Neuronal stem cell (in vitro differentiated cells): ENCODE data around the gene AKAP5.

Experiments used
- DNase-seq: peaks from one replicate; pipeline ENCODE4 v3.0.0-alpha.2; 2013; ENCODE audit warnings: low spot score
- H2AFZ ChIP-seq: one replicate; pipeline ENCODE4 v1.6.1; 2013; ENCODE audit warnings: mild to moderate bottlenecking, low read length, inconsistent platforms
- H2AK5ac ChIP-seq: 2 replicates; pipeline ENCODE4 v1.6.1; 2013; ENCODE audit warnings: low read depth, mild to moderate bottlenecking, inconsistent platforms, low read length, moderate library complexity, mixed read lengths
- H2BK120ac ChIP-seq: 2 replicates; pipeline ENCODE4 v1.6.1; 2013; ENCODE audit warnings: low read depth, mild to moderate bottlenecking, inconsistent platforms, low read length, moderate library complexity, mixed read lengths
- H2BK12ac ChIP-seq: one replicate; pipeline ENCODE4 v1.6.1; 2013; ENCODE audit warnings: low read length, inconsistent platforms
- H2BK15ac ChIP-seq: 2 replicates; pipeline ENCODE4 v1.6.1; 2013; ENCODE audit warnings: mild to moderate bottlenecking, low read length, inconsistent platforms, mixed read lengths
- H2BK5ac ChIP-seq: one replicate; pipeline ENCODE4 v1.6.1; 2013; ENCODE audit warnings: inconsistent platforms, mild to moderate bottlenecking, low read length, moderate library complexity
- H3K14ac ChIP-seq: one replicate; pipeline ENCODE4 v1.6.1; 2013; ENCODE audit warnings: low read length, inconsistent platforms
- H3K18ac ChIP-seq: 2 replicates; pipeline ENCODE4 v1.6.1; 2013; ENCODE audit warnings: low read length, inconsistent platforms
- H3K23ac ChIP-seq: 2 replicates; pipeline ENCODE4 v1.6.1; 2013; ENCODE audit warnings: low read depth, mild to moderate bottlenecking, mixed read lengths, low read length, inconsistent platforms; ENCODE audit not compliant: poor library complexity
- H3K27ac ChIP-seq: replicated peaks from 3 replicates; pipeline ENCODE4 v1.5.1; 2013; ENCODE audit warnings: low read length, inconsistent platforms
- H3K27me3 ChIP-seq, 3 experiments: 2 replicates each; pipeline ENCODE4 v1.6.1; 2013; ENCODE audit warnings: low read length in 3 of 3, mild to moderate bottlenecking in 2 of 3, inconsistent platforms in 1 of 3, low read depth in 1 of 3, mixed read lengths in 1 of 3, moderate library complexity in 1 of 3; ENCODE audit not compliant: control insufficient read depth in 3 of 3, insufficient read depth in 3 of 3
- H3K36me3 ChIP-seq, 2 donors: replicated peaks in 1 of 2; 2 replicates each; pipeline ENCODE4 v1.6.1; 2013; ENCODE audit warnings: low read length in 2 of 2; ENCODE audit not compliant: control insufficient read depth in 2 of 2, insufficient read depth in 2 of 2
- H3K4ac ChIP-seq: 2 replicates; pipeline ENCODE4 v1.6.1; 2013; ENCODE audit warnings: inconsistent platforms, mild to moderate bottlenecking, low read length, moderate library complexity
- H3K4me1 ChIP-seq, 2 donors: 1 replicate in 1 of 2; 2 replicates in 1 of 2; pipeline ENCODE4 v1.6.1; 2013; ENCODE audit warnings: low read length in 2 of 2, low read depth in 1 of 2; ENCODE audit not compliant: control insufficient read depth in 2 of 2, insufficient read depth in 1 of 2
- H3K4me2 ChIP-seq: one replicate; pipeline ENCODE4 v1.6.1; 2013; ENCODE audit warnings: mild to moderate bottlenecking, low read length, inconsistent platforms; ENCODE audit not compliant: insufficient read depth, poor library complexity, severe bottlenecking
- H3K4me3 ChIP-seq, 2 donors: 2 replicates each; pipeline ENCODE4 v1.5.1; 2013; ENCODE audit warnings: low read length in 2 of 2, mild to moderate bottlenecking in 2 of 2, inconsistent platforms in 1 of 2, moderate library complexity in 1 of 2
- H3K79me1 ChIP-seq: one replicate; pipeline ENCODE4 v1.6.1; 2013; ENCODE audit warnings: low read depth, mild to moderate bottlenecking, inconsistent platforms, low read length, moderate library complexity
- H3K9ac ChIP-seq: one replicate; pipeline ENCODE4 v1.6.1; 2013; ENCODE audit warnings: mild to moderate bottlenecking, low read depth, low read length, inconsistent platforms; ENCODE audit not compliant: poor library complexity
- H3K9me3 ChIP-seq, 2 donors: replicated peaks in 1 of 2; 2 replicates each; pipeline versions ENCODE3 to v1.6.1; 2013; ENCODE audit warnings: low read length in 2 of 2, mild to moderate bottlenecking in 2 of 2, inconsistent platforms in 1 of 2, low read depth in 1 of 2, mixed read lengths in 1 of 2, moderate library complexity in 1 of 2; ENCODE audit not compliant: control insufficient read depth in 2 of 2, insufficient read depth in 1 of 2
- H4K8ac ChIP-seq: one replicate; pipeline ENCODE4 v1.6.1; 2013; ENCODE audit warnings: low read depth, mild to moderate bottlenecking, inconsistent platforms, low read length, moderate library complexity
- H4K91ac ChIP-seq: one replicate; pipeline ENCODE4 v1.6.1; 2013; ENCODE audit warnings: low read length, low read depth, mild to moderate bottlenecking, inconsistent platforms; ENCODE audit not compliant: poor library complexity
- WGBS, 2 donors: extraction: QIAGEN DNeasy Blood & Tissue Kit; methylation state at CpG; one replicate each; pipeline ENCODE4 v1.1.7; 2013; ENCODE audit warnings: missing lambda C conversion rate in 2 of 2, mixed read lengths in 1 of 2; ENCODE audit not compliant: insufficient read length in 2 of 2, insufficient replicate concordance in 1 of 2; ENCODE audit errors: extremely low coverage in 2 of 2; 5-methylcytosine and 5-hydroxymethylcytosine counted together

The AKAP5 gene

DNA sequence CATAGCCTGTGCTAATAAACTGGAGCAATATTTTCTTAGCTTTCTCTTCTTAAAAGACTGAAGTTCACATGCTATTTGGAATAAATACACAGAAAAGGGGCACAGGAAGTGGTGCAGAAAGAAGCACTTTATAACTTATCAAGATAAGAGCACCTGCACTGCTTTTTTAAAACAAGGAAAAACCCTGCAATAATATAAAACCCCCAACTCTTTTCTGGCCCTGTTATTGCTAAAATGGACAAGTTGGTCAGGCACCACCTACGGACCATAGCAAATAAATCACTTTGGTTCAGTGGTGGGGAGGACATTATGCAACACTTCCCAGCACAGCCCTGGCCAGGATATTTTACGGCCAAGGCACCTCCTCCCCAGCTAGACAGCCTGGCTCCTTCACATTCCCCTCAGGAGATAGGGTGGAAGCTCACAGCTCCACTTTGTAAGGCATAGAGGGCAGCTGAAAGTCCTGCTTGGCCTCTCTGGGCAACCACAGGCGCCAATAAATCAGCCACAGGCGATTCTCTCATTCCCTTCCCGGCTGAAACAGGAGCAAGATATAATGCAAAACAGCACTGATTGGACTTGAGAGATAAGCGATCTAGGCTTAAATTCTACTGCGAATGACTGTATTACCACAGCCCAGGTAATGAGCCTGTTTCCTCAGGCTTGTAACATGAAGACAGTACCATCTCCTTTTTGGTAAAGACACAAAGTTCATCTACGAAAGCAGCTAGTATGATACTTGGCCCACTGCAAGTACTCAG, 36.3 kb downstream of the AKAP5 start:
- H2BK15ac ChIP-seq, result no peak overlapping the region
- H4K91ac ChIP-seq, result no peak overlapping the region
- no peak overlapping the region for H3K4ac ChIP-seq
- no peak overlapping the region for H2BK12ac ChIP-seq
- H2AK5ac ChIP-seq, result no peak overlapping the region
- H2BK5ac ChIP-seq, result no peak overlapping the region
- no peak overlapping the region for H3K9ac ChIP-seq
- no peak overlapping the region for H4K8ac ChIP-seq
- no peak overlapping the region for H3K27ac ChIP-seq
- H2BK120ac ChIP-seq, result no peak overlapping the region
- no peaks in the 10 kb centered on the region for H3K79me1 ChIP-seq
- no peak overlapping the region for H3K23ac ChIP-seq
- DNase-seq, result no peak
- no CpG with 5 or more reads among the region's 8 CpGs for WGBS, 2 donors
- no peak overlapping the region for H3K4me2 ChIP-seq
- H3K18ac ChIP-seq, result no peak overlapping the region
- H3K9me3 ChIP-seq, result no peaks in the 10 kb centered on the region
- peaks cover 8 to 17% of the 10 kb centered on the region in 2 donors for H3K4me1 ChIP-seq
- H2AFZ ChIP-seq, result no peak overlapping the region
- no peak overlapping the region for H3K14ac ChIP-seq
- peak overlapping the region in 1 of 2 donors; percentile 98 for H3K4me3 ChIP-seq
- no peaks in the 10 kb centered on the region for H3K27me3 ChIP-seq
- H3K36me3 ChIP-seq, result peaks cover 0 to 20% of the 10 kb centered on the region in 2 donors

DNA sequence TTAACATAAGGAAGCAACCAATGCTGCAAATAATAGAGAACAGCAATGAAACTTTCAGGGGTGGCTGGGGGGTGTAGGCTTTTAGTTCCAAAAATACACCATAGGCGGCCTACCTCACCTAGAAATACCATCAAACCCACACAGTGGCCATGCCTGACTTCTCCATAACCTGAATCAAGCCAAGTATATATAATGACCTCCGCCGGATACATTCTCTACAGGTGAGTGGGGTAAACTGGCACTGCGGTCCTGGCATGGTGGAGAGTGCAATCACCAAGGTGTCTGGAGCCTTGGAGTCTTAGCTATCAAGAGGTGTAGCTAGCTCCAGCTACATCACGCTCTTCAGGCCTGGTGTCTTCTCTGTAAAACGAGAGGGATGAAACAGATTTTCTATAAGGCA, 37.2 kb downstream of the AKAP5 start:
- peak overlapping the region; percentile 90 for H3K4me2 ChIP-seq
- no peak overlapping the region for H2BK120ac ChIP-seq
- peaks cover 9 to 23% of the 10 kb centered on the region in 2 donors for H3K4me1 ChIP-seq
- peak overlapping the region in 1 of 2 donors; percentile 98 for H3K4me3 ChIP-seq
- no peak for DNase-seq
- no peak overlapping the region for H2BK12ac ChIP-seq
- peak overlapping the region; percentile 98 for H2AFZ ChIP-seq
- H3K9me3 ChIP-seq, result no peaks in the 10 kb centered on the region
- no peak overlapping the region for H3K14ac ChIP-seq
- H4K91ac ChIP-seq, result no peak overlapping the region
- no peaks in the 10 kb centered on the region for H3K27me3 ChIP-seq
- no peak overlapping the region for H2BK5ac ChIP-seq
- H3K27ac ChIP-seq, result no peak overlapping the region
- WGBS, 2 donors, result no CpG with 5 or more reads among the region's 6 CpGs
- no peak overlapping the region for H3K4ac ChIP-seq
- no peak overlapping the region for H2AK5ac ChIP-seq
- no peak overlapping the region for H3K9ac ChIP-seq
- H3K18ac ChIP-seq, result no peak overlapping the region
- H3K36me3 ChIP-seq, result peaks cover 0 to 16% of the 10 kb centered on the region in 2 donors
- no peak overlapping the region for H2BK15ac ChIP-seq
- no peak overlapping the region for H3K23ac ChIP-seq
- H4K8ac ChIP-seq, result no peak overlapping the region
- no peaks in the 10 kb centered on the region for H3K79me1 ChIP-seq

DNA sequence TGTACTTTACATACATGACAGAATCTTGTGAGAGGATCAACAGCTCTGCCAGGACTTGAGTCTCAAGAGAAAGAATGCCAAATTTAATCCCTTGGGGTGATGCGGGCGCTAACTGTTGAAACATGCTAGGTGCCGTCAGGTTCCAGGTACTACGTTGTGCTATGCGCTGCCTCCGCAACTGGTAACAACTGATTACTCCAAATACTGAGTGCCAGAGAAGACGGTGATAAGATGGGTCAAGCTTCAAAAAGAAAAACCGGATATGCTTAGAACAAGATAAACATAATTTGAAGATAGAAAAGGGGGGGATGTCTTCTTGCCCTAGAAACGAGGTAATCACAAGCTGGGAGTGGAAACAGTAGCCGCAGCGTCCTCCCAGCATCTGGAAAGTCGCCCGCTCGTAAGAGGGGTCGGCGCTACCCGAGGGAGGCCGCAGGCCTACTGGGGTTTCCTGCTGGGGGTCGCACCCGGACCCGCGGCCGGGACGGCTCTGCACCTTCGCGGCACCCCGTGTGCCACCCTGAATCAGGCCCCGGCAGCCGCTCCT, 37.7 kb downstream of the AKAP5 start:
- H4K8ac ChIP-seq, result no peak overlapping the region
- H2AFZ ChIP-seq, result peak overlapping the region; percentile 98
- H3K36me3 ChIP-seq, result peaks cover 0 to 13% of the 10 kb centered on the region in 2 donors
- peak overlapping the region; percentile 93 for H3K9ac ChIP-seq
- H3K4me1 ChIP-seq, result peaks cover 9 to 23% of the 10 kb centered on the region in 2 donors
- peak overlapping the region; percentile 90 for H3K4me2 ChIP-seq
- H3K4ac ChIP-seq, result no peak overlapping the region
- peak overlapping the region; percentile 99 for H3K27ac ChIP-seq
- peak overlapping the region; percentile 99 for H3K23ac ChIP-seq
- H2AK5ac ChIP-seq, result peak overlapping the region; percentile 24
- no peaks in the 10 kb centered on the region for H3K9me3 ChIP-seq
- peak overlapping the region; percentile 96 to 98 for H3K4me3 ChIP-seq
- peak overlapping the region; percentile 99 for H2BK120ac ChIP-seq
- H3K18ac ChIP-seq, result peak overlapping the region; percentile 99
- H2BK5ac ChIP-seq, result peak overlapping the region; percentile 83
- no CpG with 5 or more reads among the region's 29 CpGs for WGBS, 2 donors
- H2BK12ac ChIP-seq, result peak overlapping the region; percentile 93
- H3K79me1 ChIP-seq, result no peaks in the 10 kb centered on the region
- H2BK15ac ChIP-seq, result no peak overlapping the region
- H4K91ac ChIP-seq, result no peak overlapping the region
- DNase-seq, result no peak
- H3K27me3 ChIP-seq, result no peaks in the 10 kb centered on the region
- peak overlapping the region; percentile 94 for H3K14ac ChIP-seq
